ENCODE results near the gene MRPL50. TPM values are rescaled to one million over a fixed set of nuclear protein-coding genes. Genes with fewer than 3 reads are reported as not detected.

The MRPL50 gene
- total RNA-seq, 1 experiment from 2014 or later = 29.2 TPM

Other genes with a start within 250 kb of the MRPL50 start
- gene BAAT, start 13.6 kb downstream of the MRPL50 start, total RNA-seq (2014; rRNA removed; shearing (Covaris generic)) = not detected in 2 replicates
- 11.1 and 15.1 TPM in 2 replicates for gene ZNF189, start 233 bp upstream of the MRPL50 start, total RNA-seq (2014; rRNA removed; shearing (Covaris generic))
- not detected in 2 replicates for gene ALDOB, start 37.2 kb upstream of the MRPL50 start, total RNA-seq (2014; rRNA removed; shearing (Covaris generic))
- 24.9 and 35.0 TPM in 2 replicates for gene RNF20, start 135.2 kb upstream of the MRPL50 start, total RNA-seq (2014; rRNA removed; shearing (Covaris generic))
- gene PPP3R2, start 196.4 kb upstream of the MRPL50 start, total RNA-seq (2014; rRNA removed; shearing (Covaris generic)) = not detected in 2 replicates

Measured in M059J (cell line).